GM12878 (cell line): Measurements from ENCODE around the gene CCR7. TPM values are rescaled to one million over a fixed set of nuclear protein-coding genes. Genes with fewer than 3 reads are reported as not detected.

ENCODE experiments used
- polyA plus RNA-seq, 11 experiments: library from polyadenylated mRNA; depleted of rRNA in 4 of 11; unstranded in 6 of 11; stranded (reverse) in 5 of 11; fragments of >200 nt; fragmentation: Nextera tagmentation in 4 of 11; fragmentation: Illumina TruSeq in 1 of 11; extraction: Ambion mirVana in 4 of 11; extraction: Trizol in 1 of 11; gene quantifications; 1 replicate in 1 of 11; 2 replicates in 10 of 11; pipeline versions ENCODE4 v1.2.1 to v1.2.3, GENCODE V29; 2011 to 2016; ENCODE audit warnings: inconsistent platforms in 2 of 11, missing spikeins in 2 of 11, low read depth in 1 of 11
- total RNA-seq, 4 experiments: library from RNA; depleted of rRNA in 3 of 4; stranded (reverse); fragments of >200 nt in 3 of 4; fragmentation: Illumina TruSeq in 1 of 4; extraction: Trizol in 1 of 4; gene quantifications; 2 replicates each; pipeline versions ENCODE4 v1.2.1 to v1.2.3, GENCODE V29; 2013 to 2021

CCR7 gene
- total and polyA plus RNA-seq, 10 of the 15 experiments (the other 5 are each of a cell fraction or from before 2014, with no cell fraction given), result 131 to 1,171 (median 260) TPM

Other genes with a start within 250 kb of the CCR7 start
Only the 7 nearest of the 11 such genes appear.
- gene TOP2A, start 147.6 kb downstream of the CCR7 start, total RNA-seq (2014; rRNA removed), result 155 and 182 TPM in 2 replicates
- 240 and 243 TPM in 2 replicates for gene TOP2A, start 147.6 kb downstream of the CCR7 start, total RNA-seq (2014; rRNA removed; fragmentation: Illumina TruSeq; extraction: Trizol)
- 214 and 230 TPM in 2 replicates for gene TOP2A, start 147.6 kb downstream of the CCR7 start, total RNA-seq (2021)
- 275 and 463 TPM in 2 replicates for gene TOP2A, start 147.6 kb downstream of the CCR7 start, polyA plus RNA-seq (2011; rRNA removed)
- 199 and 258 TPM in 2 replicates for gene TOP2A, start 147.6 kb downstream of the CCR7 start, polyA plus RNA-seq (2014; fragmentation: Illumina TruSeq; extraction: Trizol)
- gene TOP2A, start 147.6 kb downstream of the CCR7 start, polyA plus RNA-seq (2014; fragmentation: Nextera tagmentation; extraction: Ambion mirVana), result 100 to 1,000 TPM; 149 to 236 TPM
- gene TOP2A, start 147.6 kb downstream of the CCR7 start, polyA plus RNA-seq (2014; rRNA removed), result 90.5 and 117 TPM in 2 replicates
- gene TOP2A, start 147.6 kb downstream of the CCR7 start, polyA plus RNA-seq (2016; fragmentation: Nextera tagmentation; extraction: Ambion mirVana), result 100 to 1,000 TPM; 234 to 239 TPM
- gene IGFBP4, start 122.0 kb downstream of the CCR7 start, total RNA-seq (2014; rRNA removed), result 3.6 and 4.3 TPM in 2 replicates
- 4.2 and 4.7 TPM in 2 replicates for gene IGFBP4, start 122.0 kb downstream of the CCR7 start, total RNA-seq (2014; rRNA removed; fragmentation: Illumina TruSeq; extraction: Trizol)
- gene IGFBP4, start 122.0 kb downstream of the CCR7 start, total RNA-seq (2021), result 22.3 and 23.3 TPM in 2 replicates
- 10.3 and 14.5 TPM in 2 replicates for gene IGFBP4, start 122.0 kb downstream of the CCR7 start, polyA plus RNA-seq (2011; rRNA removed)
- gene IGFBP4, start 122.0 kb downstream of the CCR7 start, polyA plus RNA-seq (2014; fragmentation: Illumina TruSeq; extraction: Trizol), result 8.3 and 8.7 TPM in 2 replicates
- 1 to 10 TPM; 2.4 to 5.0 TPM for gene IGFBP4, start 122.0 kb downstream of the CCR7 start, polyA plus RNA-seq (2014; fragmentation: Nextera tagmentation; extraction: Ambion mirVana)
- 10.2 and 11.5 TPM in 2 replicates for gene IGFBP4, start 122.0 kb downstream of the CCR7 start, polyA plus RNA-seq (2014; rRNA removed)
- 10 to 100 TPM in 1 of 2 experiments, 1 to 10 TPM in 1; 3.0 to 19.6 TPM for gene IGFBP4, start 122.0 kb downstream of the CCR7 start, polyA plus RNA-seq (2016; fragmentation: Nextera tagmentation; extraction: Ambion mirVana)
- 0.16 and 0.34 TPM in 2 replicates for gene TNS4, start 63.8 kb downstream of the CCR7 start, total RNA-seq (2014; rRNA removed)
- 0.31 and 0.46 TPM in 2 replicates for gene TNS4, start 63.8 kb downstream of the CCR7 start, total RNA-seq (2014; rRNA removed; fragmentation: Illumina TruSeq; extraction: Trizol)
- 0.90 and 1.0 TPM in 2 replicates for gene TNS4, start 63.8 kb downstream of the CCR7 start, total RNA-seq (2021)
- 0.35 and 0.69 TPM in 2 replicates for gene TNS4, start 63.8 kb downstream of the CCR7 start, polyA plus RNA-seq (2011; rRNA removed)
- gene TNS4, start 63.8 kb downstream of the CCR7 start, polyA plus RNA-seq (2014; fragmentation: Illumina TruSeq; extraction: Trizol), result 0.49 and 0.85 TPM in 2 replicates
- not detected for gene TNS4, start 63.8 kb downstream of the CCR7 start, polyA plus RNA-seq (2014; fragmentation: Nextera tagmentation; extraction: Ambion mirVana)
- gene TNS4, start 63.8 kb downstream of the CCR7 start, polyA plus RNA-seq (2014; rRNA removed), result 0.67 and 1.2 TPM in 2 replicates
- under 1 TPM; 0.10 to 0.79 TPM for gene TNS4, start 63.8 kb downstream of the CCR7 start, polyA plus RNA-seq (2016; fragmentation: Nextera tagmentation; extraction: Ambion mirVana)
- 91.5 and 109 TPM in 2 replicates for gene SMARCE1, start 82.3 kb upstream of the CCR7 start, total RNA-seq (2014; rRNA removed)
- 137 and 141 TPM in 2 replicates for gene SMARCE1, start 82.3 kb upstream of the CCR7 start, total RNA-seq (2014; rRNA removed; fragmentation: Illumina TruSeq; extraction: Trizol)
- gene SMARCE1, start 82.3 kb upstream of the CCR7 start, total RNA-seq (2021), result 114 and 123 TPM in 2 replicates
- 87.9 and 109 TPM in 2 replicates for gene SMARCE1, start 82.3 kb upstream of the CCR7 start, polyA plus RNA-seq (2011; rRNA removed)
- 171 and 201 TPM in 2 replicates for gene SMARCE1, start 82.3 kb upstream of the CCR7 start, polyA plus RNA-seq (2014; fragmentation: Illumina TruSeq; extraction: Trizol)
- gene SMARCE1, start 82.3 kb upstream of the CCR7 start, polyA plus RNA-seq (2014; fragmentation: Nextera tagmentation; extraction: Ambion mirVana), result 100 to 1,000 TPM; 124 to 145 TPM
- gene SMARCE1, start 82.3 kb upstream of the CCR7 start, polyA plus RNA-seq (2014; rRNA removed), result 92.9 and 95.7 TPM in 2 replicates
- gene SMARCE1, start 82.3 kb upstream of the CCR7 start, polyA plus RNA-seq (2016; fragmentation: Nextera tagmentation; extraction: Ambion mirVana), result 100 to 1,000 TPM; 184 to 191 TPM
- gene KRT222, start 99.7 kb upstream of the CCR7 start, total RNA-seq (2014; rRNA removed), result 0.51 and 0.60 TPM in 2 replicates
- gene KRT222, start 99.7 kb upstream of the CCR7 start, total RNA-seq (2014; rRNA removed; fragmentation: Illumina TruSeq; extraction: Trizol), result 0.37 and 0.54 TPM in 2 replicates
- 0.08 and 0.21 TPM in 2 replicates for gene KRT222, start 99.7 kb upstream of the CCR7 start, total RNA-seq (2021)
- 6.4 and 10.6 TPM in 2 replicates for gene KRT222, start 99.7 kb upstream of the CCR7 start, polyA plus RNA-seq (2011; rRNA removed)
- gene KRT222, start 99.7 kb upstream of the CCR7 start, polyA plus RNA-seq (2014; fragmentation: Illumina TruSeq; extraction: Trizol), result 0.44 and 1.1 TPM in 2 replicates
- under 1 TPM; 0.74 to 0.95 TPM for gene KRT222, start 99.7 kb upstream of the CCR7 start, polyA plus RNA-seq (2014; fragmentation: Nextera tagmentation; extraction: Ambion mirVana)
- 0.20 and 0.32 TPM in 2 replicates for gene KRT222, start 99.7 kb upstream of the CCR7 start, polyA plus RNA-seq (2014; rRNA removed)
- gene KRT222, start 99.7 kb upstream of the CCR7 start, polyA plus RNA-seq (2016; fragmentation: Nextera tagmentation; extraction: Ambion mirVana), result under 1 TPM in 1 of 2 experiments, not detected in 1; 0.31 TPM
- not detected in 2 replicates for gene KRT24, start 138.3 kb upstream of the CCR7 start, total RNA-seq (2014; rRNA removed)
- not detected in 2 replicates for gene KRT24, start 138.3 kb upstream of the CCR7 start, total RNA-seq (2014; rRNA removed; fragmentation: Illumina TruSeq; extraction: Trizol)
- gene KRT24, start 138.3 kb upstream of the CCR7 start, total RNA-seq (2021), result not detected in 2 replicates
- not detected in 2 replicates for gene KRT24, start 138.3 kb upstream of the CCR7 start, polyA plus RNA-seq (2011; rRNA removed)
- gene KRT24, start 138.3 kb upstream of the CCR7 start, polyA plus RNA-seq (2014; fragmentation: Illumina TruSeq; extraction: Trizol), result not detected in 2 replicates
- not detected for gene KRT24, start 138.3 kb upstream of the CCR7 start, polyA plus RNA-seq (2014; fragmentation: Nextera tagmentation; extraction: Ambion mirVana)
- not detected in 2 replicates for gene KRT24, start 138.3 kb upstream of the CCR7 start, polyA plus RNA-seq (2014; rRNA removed)
- gene KRT24, start 138.3 kb upstream of the CCR7 start, polyA plus RNA-seq (2016; fragmentation: Nextera tagmentation; extraction: Ambion mirVana), result not detected
- gene KRT25, start 189.9 kb upstream of the CCR7 start, total RNA-seq (2014; rRNA removed), result not detected in 2 replicates
- gene KRT25, start 189.9 kb upstream of the CCR7 start, total RNA-seq (2014; rRNA removed; fragmentation: Illumina TruSeq; extraction: Trizol), result not detected in 2 replicates
- not detected in 2 replicates for gene KRT25, start 189.9 kb upstream of the CCR7 start, total RNA-seq (2021)
- not detected in 2 replicates for gene KRT25, start 189.9 kb upstream of the CCR7 start, polyA plus RNA-seq (2011; rRNA removed)
- gene KRT25, start 189.9 kb upstream of the CCR7 start, polyA plus RNA-seq (2014; fragmentation: Illumina TruSeq; extraction: Trizol), result not detected in 2 replicates
- not detected for gene KRT25, start 189.9 kb upstream of the CCR7 start, polyA plus RNA-seq (2014; fragmentation: Nextera tagmentation; extraction: Ambion mirVana)
- not detected in 2 replicates for gene KRT25, start 189.9 kb upstream of the CCR7 start, polyA plus RNA-seq (2014; rRNA removed)
- not detected for gene KRT25, start 189.9 kb upstream of the CCR7 start, polyA plus RNA-seq (2016; fragmentation: Nextera tagmentation; extraction: Ambion mirVana)